HL-60 (cell line): Measurements from ENCODE around the gene DNAJC4.

ENCODE experiments used
- DNase-seq, 2 experiments: peaks; one replicate each; pipeline ENCODE4 v3.0.0-alpha.2; 2010 to 2020; ENCODE audit warnings: low read depth in 1 of 2, low spot score in 1 of 2
- H3K27ac ChIP-seq: fragments of 250-450 bp; sonication (Bioruptor Pico); replicated peaks from 2 replicates; pipeline ENCODE4 v1.5.1; 2020; ENCODE audit warnings: mild to moderate bottlenecking, moderate library complexity
- H3K27me3 ChIP-seq: fragments of 250-450 bp; sonication (Bioruptor Pico); 2 replicates; pipeline ENCODE4 v1.5.1; 2021; ENCODE audit warnings: mild to moderate bottlenecking, moderate library complexity; ENCODE audit not compliant: insufficient read depth, poor library complexity, severe bottlenecking
- H3K4me3 ChIP-seq: replicated peaks from 2 replicates; pipeline ENCODE4 v1.5.1; 2011; ENCODE audit warnings: mild to moderate bottlenecking, control low read depth, low read length; ENCODE audit not compliant: insufficient read depth
- GABPA ChIP-seq: IDR thresholded peaks from 2 replicates; pipeline ENCODE4 v1.6.1; 2012; ENCODE audit warnings: low read depth
- POLR2AphosphoS5 ChIP-seq: IDR thresholded peaks from 2 replicates; pipeline ENCODE4 v1.6.1; 2012; ENCODE audit warnings: low read depth
- REST ChIP-seq: IDR thresholded peaks from 2 replicates; pipeline ENCODE4 v1.6.1; 2012; ENCODE audit warnings: low read depth; ENCODE audit not compliant: insufficient replicate concordance
- SPI1 ChIP-seq: IDR thresholded peaks from 2 replicates; pipeline ENCODE4 v1.6.1; 2012; ENCODE audit warnings: low read depth, mild to moderate bottlenecking, borderline replicate concordance
- TF ChIP-seq, protein P1 (sequence below): IDR thresholded peaks from one replicate; pipeline ENCODE4 v1.5.1; 2011; ENCODE audit warnings: low read length, control low read depth, inconsistent platforms; ENCODE audit not compliant: insufficient read depth

The DNAJC4 gene

GRCh38 chr11:64238076-64238475 lies 7.7 kb downstream of the DNAJC4 start:
- TF ChIP-seq SPI1 (peak; percentile 78), POLR2AphosphoS5 (no peak), REST (no peak), GABPA (no peak)
- TF ChIP-seq, protein P1, sequence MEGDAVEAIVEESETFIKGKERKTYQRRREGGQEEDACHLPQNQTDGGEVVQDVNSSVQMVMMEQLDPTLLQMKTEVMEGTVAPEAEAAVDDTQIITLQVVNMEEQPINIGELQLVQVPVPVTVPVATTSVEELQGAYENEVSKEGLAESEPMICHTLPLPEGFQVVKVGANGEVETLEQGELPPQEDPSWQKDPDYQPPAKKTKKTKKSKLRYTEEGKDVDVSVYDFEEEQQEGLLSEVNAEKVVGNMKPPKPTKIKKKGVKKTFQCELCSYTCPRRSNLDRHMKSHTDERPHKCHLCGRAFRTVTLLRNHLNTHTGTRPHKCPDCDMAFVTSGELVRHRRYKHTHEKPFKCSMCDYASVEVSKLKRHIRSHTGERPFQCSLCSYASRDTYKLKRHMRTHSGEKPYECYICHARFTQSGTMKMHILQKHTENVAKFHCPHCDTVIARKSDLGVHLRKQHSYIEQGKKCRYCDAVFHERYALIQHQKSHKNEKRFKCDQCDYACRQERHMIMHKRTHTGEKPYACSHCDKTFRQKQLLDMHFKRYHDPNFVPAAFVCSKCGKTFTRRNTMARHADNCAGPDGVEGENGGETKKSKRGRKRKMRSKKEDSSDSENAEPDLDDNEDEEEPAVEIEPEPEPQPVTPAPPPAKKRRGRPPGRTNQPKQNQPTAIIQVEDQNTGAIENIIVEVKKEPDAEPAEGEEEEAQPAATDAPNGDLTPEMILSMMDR: no peak
- Histone ChIP-seq H3K27me3 (no peaks in the 10 kb centered on the region), H3K4me3 (no peak overlapping the region), H3K27ac (peak overlapping the region; percentile 97)
- peak in 1 of 2 experiments; percentile 70 for DNase-seq

DNA sequence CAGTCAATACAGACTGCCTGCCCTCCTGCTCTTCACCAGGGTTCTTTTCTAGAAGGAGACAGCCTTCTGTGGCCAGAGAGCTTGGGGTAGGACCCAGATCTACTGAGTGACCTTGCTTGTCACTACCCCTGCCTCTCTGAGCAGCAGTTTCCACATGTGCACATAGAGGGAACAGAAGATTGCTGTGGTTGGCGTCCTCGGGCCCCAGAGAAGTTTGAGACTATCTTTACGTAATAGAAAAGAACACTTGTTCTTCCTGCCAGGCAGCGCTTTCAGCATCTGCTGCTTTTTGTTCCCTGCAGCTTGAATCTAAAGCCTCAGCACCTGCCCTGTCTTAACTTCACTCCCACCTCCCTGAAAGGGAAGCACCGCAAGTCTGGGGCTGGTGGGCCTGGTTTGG lies 8.7 kb downstream of the DNAJC4 start:
- H3K27me3 ChIP-seq: no peaks in the 10 kb centered on the region
- H3K27ac ChIP-seq: peak overlapping the region; percentile 97
- TF ChIP-seq SPI1 (no peak; the same call in 1 of the 2 replicates), POLR2AphosphoS5 (peak; percentile 83), GABPA (0 out of 2 replicates have a peak, but pooled peaks have one; percentile 12), REST (no peak)
- TF ChIP-seq, protein P1: no peak
- no peak overlapping the region for H3K4me3 ChIP-seq
- DNase-seq: peak in 1 of 2 experiments; percentile 90

DNA sequence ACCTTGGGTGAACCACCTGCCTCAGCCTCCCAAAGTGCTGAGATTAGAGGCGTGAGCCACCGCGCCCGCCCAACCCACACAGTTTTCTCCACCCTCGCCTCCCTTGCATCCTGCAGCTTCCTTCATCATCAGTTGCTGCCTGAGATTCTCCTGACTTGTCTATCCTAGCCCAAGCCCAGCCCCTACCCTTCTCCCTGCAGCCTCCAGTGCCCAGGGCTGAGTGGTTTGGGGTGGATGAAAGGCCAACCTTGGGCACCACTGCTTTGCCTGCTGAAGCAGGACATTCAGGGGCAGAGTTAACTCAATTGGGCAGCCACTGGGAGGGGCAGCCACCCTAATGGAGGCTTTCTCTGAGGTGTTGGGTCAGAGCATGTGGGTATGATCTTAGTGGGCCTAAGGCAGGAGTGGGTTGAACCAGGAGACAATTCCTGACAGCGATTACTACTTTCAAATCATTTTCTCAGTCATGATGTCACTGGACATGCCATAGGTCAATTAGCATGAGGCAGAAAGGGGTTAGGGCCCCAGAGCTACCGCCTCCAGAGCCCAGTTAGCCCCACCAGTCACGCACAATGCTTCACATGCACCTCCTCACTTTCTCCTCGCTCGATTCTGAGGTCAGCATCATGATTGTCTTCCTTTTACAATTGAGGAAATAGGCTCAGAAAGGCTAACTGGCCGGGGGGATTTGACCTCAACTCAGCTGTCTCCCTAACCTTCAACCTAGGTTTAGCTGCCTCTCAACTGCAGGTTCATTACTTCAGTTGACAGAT lies 9.5 kb downstream of the DNAJC4 start:
- peak; percentile 93 to 94 for DNase-seq
- Histone ChIP-seq H3K27me3 (no peaks in the 10 kb centered on the region), H3K4me3 (peak overlapping the region; percentile 80), H3K27ac (peak overlapping the region; percentile 97)
- TF ChIP-seq GABPA: no peak
- no peak for TF ChIP-seq REST
- TF ChIP-seq, protein P1: no peak
- TF ChIP-seq POLR2AphosphoS5: no peak
- TF ChIP-seq SPI1: peak; percentile 90; the same call in 1 of the 2 replicates
